AG04450 (cell line): ENCODE measurements around the gene MYO18B. TPM values are rescaled to one million over a fixed set of nuclear protein-coding genes. Genes with fewer than 3 reads are reported as not detected.

Experiments used
- CTCF ChIA-PET: fragments of 300-600, 350-600 bp; formaldehyde crosslinking; extraction: SDS; loops from one replicate; lab custom pipeline; 2022; ENCODE audit warnings: antibody characterized with exemption, inconsistent platforms; lab: Charles Lee
- POLR2A ChIA-PET: fragments of 350-600 bp; formaldehyde crosslinking; extraction: SDS; loops from one replicate; lab custom pipeline; 2021; ENCODE audit warnings: antibody characterized with exemption, inconsistent platforms; lab: Yijun Ruan, JAX
- DNase-seq: peaks from one replicate; pipeline ENCODE4 v3.0.0-alpha.2; 2011; ENCODE audit warnings: low read depth, low spot score
- H3K27ac ChIP-seq: one replicate; pipeline ENCODE4 v1.5.1; 2012; ENCODE audit warnings: low read depth, low read length, control low read depth
- H3K27me3 ChIP-seq: one replicate; pipeline ENCODE4 v1.6.0; 2012; ENCODE audit warnings: low read length; ENCODE audit not compliant: control insufficient read depth, insufficient read depth
- H3K4me3 ChIP-seq: 2 replicates; pipeline ENCODE4 v1.5.1; 2011; ENCODE audit warnings: mild to moderate bottlenecking, low read depth, low read length, control low read depth
- H3K9me3 ChIP-seq: 2 replicates; pipeline ENCODE4 v1.5.1; 2012; ENCODE audit warnings: low read length; ENCODE audit not compliant: control insufficient read depth, insufficient read depth
- CTCF ChIP-seq: IDR thresholded peaks from 2 replicates; pipeline ENCODE4 v1.5.1; 2011; ENCODE audit warnings: low read depth, low read length, control low read depth, inconsistent platforms
- polyA plus RNA-seq: library from polyadenylated mRNA; depleted of rRNA; stranded (reverse); fragments of >200 nt; gene quantifications from 2 replicates; pipeline ENCODE4 v1.2.3, GENCODE V29; 2011

MYO18B gene
- polyA plus RNA-seq, 1 experiment, result not detected

GRCh38 chr22:25956801-25957200 is 214.8 kb downstream of the MYO18B start:
- Histone ChIP-seq H3K9me3 (peaks cover 59% of the 10 kb centered on the region), H3K27me3 (no peaks in the 10 kb centered on the region), H3K27ac (no peak overlapping the region), H3K4me3 (no peak overlapping the region)
- ChIA-PET CTCF (no interaction called here), POLR2A (no interaction called here)
- DNase-seq, result no peak
- TF ChIP-seq CTCF, result no peak

- ChIA-PET POLR2A (no interaction called here), CTCF (no interaction called here)
- no peak for TF ChIP-seq CTCF
- H3K9me3 ChIP-seq, result peaks cover 45% of the 10 kb centered on the region
- DNase-seq, result no peak
- H3K4me3 ChIP-seq, result no peak overlapping the region
- no peaks in the 10 kb centered on the region for H3K27me3 ChIP-seq
- no peak overlapping the region for H3K27ac ChIP-seq
Measured at GRCh38 chr22:25959818-25960774, 218.1 kb downstream of the MYO18B start.

GRCh38 chr22:25961699-25962098 is 219.7 kb downstream of the MYO18B start:
- Histone ChIP-seq H3K9me3 (peaks cover 37% of the 10 kb centered on the region), H3K27ac (no peak overlapping the region), H3K27me3 (no peaks in the 10 kb centered on the region), H3K4me3 (no peak overlapping the region)
- POLR2A ChIA-PET, result no interaction called here
- TF ChIP-seq CTCF, result no peak
- no peak for DNase-seq
- CTCF ChIA-PET, result no interaction called here

- Histone ChIP-seq H3K9me3 (peaks cover 35% of the 10 kb centered on the region), H3K4me3 (no peak overlapping the region), H3K27me3 (no peaks in the 10 kb centered on the region), H3K27ac (no peak overlapping the region)
- no peak for TF ChIP-seq CTCF
- CTCF ChIA-PET, result no interaction called here
- no peak for DNase-seq
- POLR2A ChIA-PET, result no interaction called here
Measured at GRCh38 chr22:25962711-25963110, 220.7 kb downstream of the MYO18B start.

- CTCF ChIA-PET, result no interaction called here
- TF ChIP-seq CTCF, result no peak
- POLR2A ChIA-PET, result no interaction called here
Measured at GRCh38 chr22:25964961-25965730, 223.2 kb downstream of the MYO18B start.

More at GRCh38 chr22:25964961-25965730, 223.2 kb downstream of the MYO18B start:
- H3K27ac ChIP-seq, result no peak overlapping the region
- no peak overlapping the region for H3K4me3 ChIP-seq
- no peak for DNase-seq
- no peaks in the 10 kb centered on the region for H3K27me3 ChIP-seq
- peaks cover 27% of the 10 kb centered on the region for H3K9me3 ChIP-seq
